IPS-NIHi11 (cell line): ENCODE data around the gene BCKDK.
"Not testable (repeated sequence)": the region's sequence is repeated elsewhere in the genome, so short reads cannot be mapped to it uniquely, and the experiment has no call there.

Source experiments
- DNase-seq: peaks from one replicate; pipeline ENCODE4 v3.0.0; 2012; ENCODE audit warnings: mixed read lengths, low spot score

The BCKDK gene

GRCh38 chr16:31099860-31100638, 8.1 kb upstream of the BCKDK start:
- DNase-seq, result no peak

- DNase-seq, result not testable (repeated sequence)
These were observed 7.1 kb upstream of the BCKDK start for GRCh38 chr16:31100876-31101641.

GRCh38 chr16:31105677-31106213, 2.4 kb upstream of the BCKDK start:
- DNase-seq, result peak; percentile 91

- DNase-seq, result no peak
These were observed 1.4 kb upstream of the BCKDK start for GRCh38 chr16:31106509-31107464.

- no peak for DNase-seq
These were observed 720 bp upstream of the BCKDK start for GRCh38 chr16:31107465-31107867.

- no peak for DNase-seq
These were observed 790 bp downstream of the BCKDK start for GRCh38 chr16:31108794-31109558.

GRCh38 chr16:31109622-31110021, 1.4 kb downstream of the BCKDK start:
- no peak for DNase-seq

GRCh38 chr16:31110106-31111034, 2.2 kb downstream of the BCKDK start:
- DNase-seq, result no peak

GRCh38 chr16:31111881-31112466, 3.8 kb downstream of the BCKDK start:
- DNase-seq, result no peak

- DNase-seq, result no peak
These were observed 4.5 kb downstream of the BCKDK start for GRCh38 chr16:31112711-31113110.

- DNase-seq, result no peak
These were observed 5.2 kb downstream of the BCKDK start for GRCh38 chr16:31113121-31114120.

GRCh38 chr16:31114468-31114867, 6.3 kb downstream of the BCKDK start:
- DNase-seq, result no peak

GRCh38 chr16:31117384-31118222, 9.4 kb downstream of the BCKDK start, which contains the start of gene KAT8:
Gene KAT8 (plus strand): TSS chr16:31117664. CDS start chr16:31117682, 18 bp downstream.
- DNase-seq, result peak; percentile 98

GRCh38 chr16:31118223-31119155, 10.3 kb downstream of the BCKDK start:
- no peak for DNase-seq

GRCh38 chr16:31120129-31120528, 11.9 kb downstream of the BCKDK start:
- DNase-seq, result no peak

GRCh38 chr16:31125844-31126243, 17.7 kb downstream of the BCKDK start:
- no peak for DNase-seq
